ENCODE results near the gene SEM1.
"Not testable (repeated sequence)": the region's sequence is repeated elsewhere in the genome, so short reads cannot be mapped to it uniquely, and the experiment has no call there.

The SEM1 gene

DNA sequence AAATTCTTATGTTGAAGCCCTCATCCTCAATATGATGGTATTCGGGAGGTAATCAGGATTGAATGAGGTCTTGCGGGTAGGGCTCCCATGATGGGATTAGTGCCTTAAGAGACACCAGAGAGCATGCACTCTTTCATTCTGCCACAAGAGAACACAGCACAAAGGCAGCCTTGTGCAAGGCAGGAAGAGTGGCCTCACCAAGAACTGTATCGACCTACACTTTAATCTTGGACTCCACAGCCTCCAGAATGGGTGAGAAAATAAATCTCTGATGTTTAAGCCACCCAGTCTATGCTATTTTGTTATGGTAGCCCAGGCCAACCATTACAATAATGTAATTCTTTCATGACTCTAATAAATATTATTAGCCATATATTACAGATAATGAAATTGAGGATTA is 8.4 kb downstream of the SEM1 start:
- no peak for DNase-seq (ENCODE audit: low read depth in 3 of 3)

DNA sequence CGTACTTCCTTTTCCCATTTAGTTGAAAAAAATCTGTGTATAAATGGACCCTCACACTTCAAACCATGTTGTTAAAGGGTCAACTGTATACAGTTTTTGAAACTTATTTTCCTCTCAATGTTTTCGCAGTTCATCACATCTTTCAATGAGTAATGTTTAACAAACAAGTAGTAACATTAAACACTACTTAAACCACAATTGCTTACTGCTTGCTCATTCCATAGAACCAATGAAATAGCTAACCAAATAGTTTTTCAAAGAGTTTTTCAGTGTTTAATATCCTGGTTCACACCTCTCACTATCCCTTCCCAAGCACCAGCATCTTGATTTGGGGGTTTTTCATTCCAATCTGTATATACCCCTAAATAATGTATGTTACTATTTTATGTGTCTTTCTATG is 9.1 kb downstream of the SEM1 start:
- DNase-seq (ENCODE audit: low read depth in 3 of 3): no peak

DNA sequence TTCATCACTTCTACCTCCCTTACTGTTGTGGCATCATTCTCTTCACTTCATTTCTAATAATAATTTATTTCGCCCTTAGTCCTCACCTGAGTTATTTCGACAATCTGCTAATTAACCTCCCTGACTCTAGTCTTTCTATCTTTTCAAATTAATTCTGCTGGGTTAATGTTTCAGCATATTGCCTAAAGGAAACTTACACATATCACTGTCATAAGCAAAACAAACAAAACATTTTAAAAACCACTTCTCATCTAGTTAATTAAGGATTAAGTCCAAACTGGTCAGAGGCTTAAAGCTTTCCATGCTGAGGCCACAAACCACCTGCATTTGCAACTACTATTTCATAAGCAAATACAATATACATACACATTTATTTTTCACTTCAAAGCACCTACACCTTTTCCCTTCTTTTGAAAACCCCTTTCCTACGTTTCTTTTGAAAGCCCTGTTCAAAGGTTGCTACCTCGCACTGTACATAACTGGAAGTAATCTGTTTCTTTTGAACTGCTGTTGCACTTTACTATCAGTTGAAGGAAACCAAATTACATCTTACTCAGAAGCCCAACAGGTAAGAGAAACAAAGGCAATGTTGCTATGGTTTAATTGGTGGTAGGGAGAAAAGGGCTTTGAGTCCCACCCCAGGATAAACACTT is 10.3 kb downstream of the SEM1 start:
- DNase-seq (ENCODE audit: low read depth in 3 of 3): no peak

DNA sequence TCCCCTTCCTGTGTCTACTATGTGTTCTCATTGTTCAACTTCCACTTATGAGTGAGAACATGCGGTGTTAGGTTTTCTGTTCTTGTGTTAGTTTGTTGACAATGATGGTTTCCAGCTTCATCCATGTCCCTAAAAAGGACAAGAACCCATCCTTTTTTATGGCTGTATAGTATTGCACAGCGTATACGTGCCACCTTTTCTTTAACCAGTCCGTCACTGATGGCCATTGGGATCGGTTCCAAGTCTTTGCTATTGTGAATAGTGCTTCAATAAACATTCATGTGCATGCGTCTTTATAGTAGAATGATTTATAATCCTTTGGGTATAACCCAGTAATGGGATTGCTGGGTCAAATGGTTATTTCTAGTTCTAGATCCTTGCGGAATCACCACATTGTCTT is 11.2 kb downstream of the SEM1 start:
- DNase-seq (ENCODE audit: low read depth in 3 of 3): not testable (repeated sequence)

GRCh38 chr7:96697822-96698221 is 11.8 kb downstream of the SEM1 start:
- no peak for DNase-seq (ENCODE audit: low read depth in 3 of 3)

- no peak for DNase-seq (ENCODE audit: low read depth in 3 of 3)
These were observed 14.1 kb downstream of the SEM1 start for GRCh38 chr7:96695581-96695980.

GRCh38 chr7:96694082-96694481 is 15.6 kb downstream of the SEM1 start:
- no peak for DNase-seq (ENCODE audit: low read depth in 3 of 3)

DNA sequence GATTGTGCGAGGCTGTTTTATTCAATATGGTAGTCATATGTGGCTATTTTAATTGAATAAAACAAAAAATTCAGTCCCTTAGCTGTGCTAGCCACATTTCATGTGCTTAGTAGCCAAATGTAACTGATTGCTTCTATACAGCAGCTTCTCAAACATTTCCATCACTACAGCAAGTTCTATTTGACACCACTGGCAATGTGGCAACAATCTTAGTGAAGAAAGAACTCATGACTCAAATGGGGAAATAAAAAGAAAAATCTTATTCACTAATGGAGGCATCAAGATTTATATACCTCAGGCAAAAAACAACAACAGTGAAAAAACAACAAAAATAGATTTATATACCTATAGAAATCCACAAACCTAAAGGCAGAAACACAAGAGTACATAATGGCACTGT is 17.9 kb downstream of the SEM1 start:
- DNase-seq (ENCODE audit: low read depth in 3 of 3): no peak

DNA sequence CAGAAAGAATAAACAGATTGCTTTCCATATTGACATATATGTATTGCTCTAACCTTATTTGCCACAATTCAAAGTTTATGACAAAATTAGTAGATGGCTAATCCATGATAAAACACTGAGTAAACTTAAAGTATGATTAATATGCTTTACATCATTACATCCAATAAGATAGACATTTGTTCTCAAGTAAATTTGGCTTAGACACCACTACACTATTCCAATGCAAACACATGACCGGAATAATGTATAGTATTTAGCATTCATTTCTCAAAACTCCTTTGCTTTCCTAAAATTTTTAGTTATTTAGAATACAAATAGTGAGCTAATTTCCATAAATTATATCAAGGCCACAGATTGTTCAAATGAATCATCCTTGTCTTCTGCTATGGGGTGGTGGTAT is 20.2 kb downstream of the SEM1 start:
- DNase-seq (ENCODE audit: low read depth in 3 of 3): no peak

- DNase-seq (ENCODE audit: low read depth in 3 of 3): no peak
These were observed 23.3 kb downstream of the SEM1 start for GRCh38 chr7:96686305-96686704.

DNA sequence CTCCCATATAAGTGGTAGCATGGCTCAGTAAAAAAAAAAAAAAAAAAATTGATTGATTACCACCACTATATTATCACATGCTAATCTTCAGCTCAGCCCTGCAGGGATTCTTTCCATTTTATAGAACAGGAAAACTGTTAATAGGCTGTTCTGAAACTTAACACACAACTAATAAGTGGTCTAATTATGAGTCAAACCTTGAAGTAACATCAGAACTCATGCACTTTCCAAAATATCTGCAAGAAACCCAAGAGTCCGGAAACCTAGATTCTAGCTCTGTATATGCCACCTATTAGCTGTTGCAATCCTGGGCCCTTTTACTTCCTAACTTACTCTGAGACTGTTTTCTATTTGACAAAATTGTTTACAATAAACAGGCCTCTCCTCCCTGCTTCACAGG is 23.9 kb downstream of the SEM1 start:
- no peak for DNase-seq (ENCODE audit: low read depth in 3 of 3)

DNA sequence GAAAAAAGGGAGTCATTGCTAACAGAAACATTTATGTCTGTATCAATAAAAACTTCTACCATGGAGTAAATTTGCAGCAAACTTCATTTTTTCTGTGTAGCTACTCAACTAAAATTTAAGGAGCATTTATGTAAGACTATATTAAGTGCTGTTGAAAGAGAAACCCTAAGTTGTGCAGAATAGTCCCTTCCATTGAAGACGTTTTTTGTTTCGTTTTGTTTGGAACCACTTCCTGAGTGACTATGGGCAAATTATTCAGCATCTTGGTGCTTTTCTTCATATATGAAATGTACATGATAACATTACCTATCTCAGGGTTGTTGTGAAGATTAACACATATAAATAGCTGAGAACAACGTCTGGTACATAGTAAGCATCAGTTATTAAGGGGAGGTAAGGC is 24.3 kb downstream of the SEM1 start:
- DNase-seq (ENCODE audit: low read depth in 3 of 3): no peak

DNA sequence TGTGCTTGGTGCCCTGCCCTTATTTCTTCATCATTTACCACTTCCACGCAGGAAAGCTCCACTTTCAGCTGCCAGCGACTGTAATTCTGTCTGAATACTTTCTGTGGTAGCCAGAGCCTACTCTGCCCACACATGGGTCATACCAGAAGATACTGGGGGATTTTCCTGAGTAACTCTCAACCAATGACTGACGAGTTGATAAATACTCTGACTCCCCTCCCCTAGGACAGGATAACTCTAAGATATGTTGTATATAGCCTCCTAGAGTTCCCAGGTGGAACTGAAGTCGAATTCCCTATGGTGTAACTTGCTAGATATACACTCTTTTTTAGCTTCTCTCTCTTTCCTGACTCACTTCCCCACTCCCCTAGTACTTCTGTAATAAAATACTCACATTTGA is 29.8 kb downstream of the SEM1 start:
- DNase-seq (ENCODE audit: low read depth in 3 of 3): no peak

- DNase-seq (ENCODE audit: low read depth in 3 of 3): no peak
These were observed 32.7 kb downstream of the SEM1 start for GRCh38 chr7:96676919-96677318.

GRCh38 chr7:96675548-96675947 is 34.1 kb downstream of the SEM1 start:
- DNase-seq (ENCODE audit: low read depth in 3 of 3): no peak

DNA sequence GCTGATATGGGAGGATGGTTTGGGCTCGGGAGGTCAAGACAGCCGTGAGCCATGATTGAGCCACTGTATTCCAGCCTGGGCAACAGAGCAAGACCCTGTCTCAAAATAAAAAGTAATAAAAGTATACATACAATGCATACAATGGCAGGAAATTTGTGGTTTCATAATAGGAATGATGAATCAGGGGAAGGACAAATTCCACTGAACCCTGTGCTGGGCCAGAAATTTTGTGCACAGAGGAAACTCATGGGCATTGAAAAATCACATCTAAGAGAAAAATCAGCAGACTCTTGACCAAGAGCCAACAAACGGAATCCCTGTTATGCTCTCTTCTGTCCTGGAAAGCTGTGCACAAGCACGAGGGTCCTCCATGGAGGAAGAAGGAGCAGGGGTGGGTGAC is 35.1 kb downstream of the SEM1 start:
- no peak for DNase-seq (ENCODE audit: low read depth in 3 of 3)

- no peak for DNase-seq (ENCODE audit: low read depth in 3 of 3)
These were observed 37.8 kb downstream of the SEM1 start for GRCh38 chr7:96671854-96672253.

GRCh38 chr7:96670338-96671289 is 39.0 kb downstream of the SEM1 start:
- DNase-seq (ENCODE audit: low read depth in 3 of 3): no peak

- DNase-seq (ENCODE audit: low read depth in 3 of 3): no peak
These were observed 39.8 kb downstream of the SEM1 start for GRCh38 chr7:96669812-96670211.

DNA sequence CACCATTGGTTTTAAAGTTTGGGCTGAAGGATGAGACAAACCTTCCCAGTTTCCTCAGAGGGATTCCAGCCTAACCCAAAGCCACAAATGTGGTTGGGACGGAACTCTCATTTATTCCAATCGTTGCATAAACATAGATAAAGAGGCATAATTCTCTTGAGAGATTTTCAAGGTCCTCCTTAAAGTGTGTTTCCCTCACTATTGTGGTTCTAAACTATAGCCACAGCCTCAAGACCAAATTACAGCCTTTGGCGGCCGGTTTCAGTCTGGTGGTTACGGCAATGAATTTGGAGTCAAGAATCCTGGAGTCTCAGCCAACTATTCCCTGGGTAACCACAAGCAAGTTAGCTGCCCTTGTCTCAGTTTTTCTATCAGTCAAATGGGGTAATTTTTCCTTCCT is 42.6 kb downstream of the SEM1 start:
- no peak for DNase-seq (ENCODE audit: low read depth in 3 of 3)

GRCh38 chr7:96665689-96666088 is 44.0 kb downstream of the SEM1 start:
- DNase-seq (ENCODE audit: low read depth in 3 of 3): no peak

GRCh38 chr7:96664793-96665192 is 44.9 kb downstream of the SEM1 start:
- no peak for DNase-seq (ENCODE audit: low read depth in 3 of 3)

DNA sequence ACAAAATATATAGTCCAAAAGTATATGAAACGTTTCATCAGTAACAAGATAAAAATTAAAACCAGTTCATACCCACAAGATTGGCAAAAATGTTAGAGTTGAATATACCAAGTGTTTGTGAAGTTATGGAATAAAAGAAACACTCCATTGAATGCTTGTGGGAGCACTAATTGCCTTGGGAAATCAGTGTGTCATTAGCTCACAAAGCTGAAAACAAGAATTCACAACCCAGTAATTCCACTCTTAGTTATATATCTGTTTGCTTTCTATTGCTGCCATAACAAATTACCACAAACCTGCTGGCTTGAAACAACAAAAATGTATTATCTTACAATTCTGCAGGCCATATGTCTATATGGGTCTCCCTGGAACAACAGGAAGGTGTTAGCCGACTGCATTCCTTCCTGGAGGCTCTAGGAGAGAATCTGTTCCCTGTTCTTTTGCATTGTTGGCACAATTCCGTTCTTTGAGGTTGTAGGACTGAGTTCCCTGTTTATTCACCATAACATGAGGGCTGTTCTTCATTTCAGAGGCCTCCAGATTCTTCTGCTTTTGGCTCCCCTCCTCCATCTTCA is 45.7 kb downstream of the SEM1 start:
- no peak for DNase-seq (ENCODE audit: low read depth in 3 of 3)

All from stimulated activated CD4-positive, alpha-beta T cell treated with anti-CD3 and anti-CD28 coated beads, TNF-alpha, amount 100 ng/mL, for 48 hours (primary cell).